ENCODE data around the gene OR52M1.
A peak's percentile ranks its signal among the peaks of the same experiment; 100 is the strongest.
"Not testable (repeated sequence)": the region's sequence is repeated elsewhere in the genome, so short reads cannot be mapped to it uniquely, and the experiment has no call there.

Gene OR52M1

GRCh38 chr11:4544891-4545290, at the start of gene OR52M1:
TSS of gene OR52M1 (plus strand) at chr11:4545191. CDS start at chr11:4545191, 0 bp downstream.
- no peak for DNase-seq (ENCODE audit: low read depth)

DNA sequence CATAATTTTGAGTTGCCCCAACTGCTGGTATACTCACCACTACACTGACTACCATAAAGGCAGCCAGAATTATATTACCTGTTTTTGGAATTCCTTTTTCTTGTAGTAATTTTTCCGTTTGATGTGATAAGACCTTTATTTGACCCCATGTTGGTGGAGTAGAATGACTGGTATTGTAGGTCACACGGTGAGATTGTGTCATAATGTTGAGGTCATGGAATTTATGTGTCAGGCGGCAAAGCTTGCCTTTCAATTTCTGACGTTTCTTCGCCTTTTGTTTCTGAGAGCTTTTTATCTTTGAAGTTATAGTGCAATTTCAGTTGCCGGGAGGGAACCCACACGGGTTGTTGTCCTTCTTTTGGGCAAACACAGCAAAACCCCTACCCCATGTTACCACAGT, 49.5 kb upstream of the OR52M1 start:
- DNase-seq (ENCODE audit: low read depth), result no peak

DNA sequence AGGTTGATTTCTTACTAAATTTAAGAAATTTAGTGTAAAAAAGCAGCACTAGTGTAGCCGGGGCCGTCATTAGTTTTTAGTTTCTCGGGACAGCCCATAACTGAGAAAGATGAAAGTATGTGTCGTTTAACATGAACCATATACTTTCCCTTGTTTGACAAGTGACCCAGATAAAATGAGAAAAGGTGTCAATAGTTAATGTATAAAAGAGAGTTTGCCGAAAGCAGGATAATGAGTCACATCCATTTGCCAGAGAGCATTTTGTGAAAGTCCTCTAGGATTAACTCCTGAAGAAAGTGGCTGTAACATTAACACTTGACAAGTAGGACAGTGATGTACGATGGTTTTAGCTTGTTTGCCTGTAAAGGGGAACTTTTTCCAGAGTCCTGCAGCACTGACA, 49.0 kb upstream of the OR52M1 start:
- DNase-seq (ENCODE audit: low read depth), result no peak

- DNase-seq (ENCODE audit: low read depth), result no peak
Observed at GRCh38 chr11:4496557-4497248, 48.3 kb upstream of the OR52M1 start.

GRCh38 chr11:4508886-4509285, 36.1 kb upstream of the OR52M1 start:
- DNase-seq (ENCODE audit: low read depth), result no peak

DNA sequence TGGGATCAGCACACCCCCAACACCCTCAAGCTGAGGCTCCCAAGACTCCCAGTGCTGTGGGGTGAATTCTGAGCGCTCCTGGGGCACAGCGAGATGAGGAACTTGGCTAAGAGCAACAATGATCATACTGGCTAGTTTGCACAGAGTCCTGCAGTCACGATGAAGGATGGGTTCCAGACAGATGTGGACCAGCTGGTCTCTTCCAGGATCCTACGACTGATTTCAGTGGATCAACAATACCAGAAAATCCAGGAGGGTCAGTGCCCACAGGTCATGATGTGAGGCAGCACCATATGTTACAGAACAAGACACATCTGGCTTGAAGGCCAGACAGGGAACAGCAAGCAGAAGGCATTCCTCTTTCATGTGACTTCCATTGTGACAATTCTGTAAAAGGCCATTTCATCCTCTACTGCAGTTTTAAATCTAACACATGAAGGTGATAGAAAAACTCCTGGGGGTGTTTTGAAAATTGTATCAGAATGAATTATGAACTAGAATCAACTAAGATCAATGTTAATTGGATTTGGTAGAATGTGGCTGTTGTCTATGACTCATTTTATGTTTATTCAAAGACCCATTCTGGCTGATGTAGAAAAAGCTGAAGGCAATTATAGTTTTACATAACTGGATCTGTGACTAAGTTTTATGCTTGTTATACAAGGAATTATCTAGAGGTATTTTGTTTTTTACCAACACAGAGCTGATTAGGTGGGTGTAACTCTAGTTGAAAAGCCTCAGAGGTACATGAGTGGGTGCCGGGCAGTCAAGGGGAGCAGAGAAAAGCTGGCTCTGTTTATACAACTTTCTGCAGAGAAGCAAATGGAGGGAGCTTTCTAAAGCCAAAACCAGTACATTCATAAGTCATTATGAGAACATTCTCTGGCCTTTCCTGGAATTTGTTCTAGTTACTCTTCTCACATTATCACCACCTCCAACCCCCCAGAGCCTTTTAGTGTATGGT, 33.4 kb upstream of the OR52M1 start:
- DNase-seq (ENCODE audit: low read depth), result peak; percentile 24

- DNase-seq (ENCODE audit: low read depth), result no peak
Observed at GRCh38 chr11:4514196-4514595, 30.8 kb upstream of the OR52M1 start.

DNA sequence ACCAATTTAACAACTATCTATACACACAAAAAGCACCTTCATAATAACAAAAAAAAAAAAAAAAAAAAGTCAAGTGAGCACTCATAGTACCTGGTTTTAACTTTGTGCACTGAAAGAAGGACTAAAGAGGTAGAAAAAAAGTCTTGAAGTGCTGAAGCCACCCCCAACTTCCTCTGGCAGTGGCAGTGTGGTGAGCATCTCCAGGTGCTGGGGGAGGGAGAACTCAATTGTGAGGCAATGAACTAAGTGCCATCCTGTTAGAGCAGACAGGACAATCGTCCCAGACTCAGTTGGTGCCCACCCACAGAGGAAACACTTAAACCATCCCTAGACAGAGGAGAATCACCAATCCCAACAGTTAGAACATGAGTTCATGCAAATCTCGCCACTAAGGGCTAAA, 22.7 kb upstream of the OR52M1 start:
- DNase-seq (ENCODE audit: low read depth), result no peak

GRCh38 chr11:4522752-4523151, 22.2 kb upstream of the OR52M1 start:
- DNase-seq (ENCODE audit: low read depth), result no peak

DNA sequence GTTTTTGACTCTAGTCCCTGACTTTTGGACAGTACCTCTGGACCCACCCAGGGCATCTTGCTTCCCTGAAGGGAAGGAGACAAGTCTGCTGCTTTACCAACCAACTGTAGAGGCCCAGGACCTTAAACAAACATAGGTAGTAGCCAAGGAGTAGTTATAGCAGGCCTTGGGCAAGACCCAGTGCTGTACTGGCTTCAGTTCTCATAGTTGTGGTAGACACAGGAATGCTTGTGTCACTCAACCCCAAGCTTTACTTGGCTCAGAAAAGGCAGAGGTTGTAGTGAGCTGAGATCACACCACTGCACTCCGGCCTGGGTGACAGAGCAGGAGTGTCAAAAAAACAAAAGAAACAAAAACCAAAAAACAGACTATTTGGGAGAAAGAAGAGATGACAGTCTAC, 21.3 kb upstream of the OR52M1 start:
- DNase-seq (ENCODE audit: low read depth), result peak; percentile 2

DNA sequence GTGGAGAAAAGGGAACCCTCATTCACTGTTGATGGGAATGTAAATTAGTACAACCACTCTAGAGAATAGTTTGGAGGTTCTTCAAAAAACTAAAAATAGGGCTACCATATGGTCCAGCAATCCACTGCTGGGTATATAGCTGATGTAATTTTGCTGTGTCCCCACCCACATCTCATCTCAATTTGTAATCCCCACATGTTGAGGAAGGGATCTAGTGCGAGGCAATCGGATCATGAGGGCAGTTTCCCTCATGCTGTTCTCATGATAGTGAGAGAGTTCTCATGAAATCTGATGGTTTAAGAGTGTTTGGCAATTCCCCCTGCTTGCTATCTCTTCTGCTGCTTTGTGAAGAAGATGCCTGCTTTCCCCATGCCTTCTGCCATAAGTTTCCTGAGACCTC, 17.1 kb upstream of the OR52M1 start:
- no peak for DNase-seq (ENCODE audit: low read depth)

- not testable (repeated sequence) for DNase-seq (ENCODE audit: low read depth)
Observed at GRCh38 chr11:4531686-4532085, 13.3 kb upstream of the OR52M1 start.

DNA sequence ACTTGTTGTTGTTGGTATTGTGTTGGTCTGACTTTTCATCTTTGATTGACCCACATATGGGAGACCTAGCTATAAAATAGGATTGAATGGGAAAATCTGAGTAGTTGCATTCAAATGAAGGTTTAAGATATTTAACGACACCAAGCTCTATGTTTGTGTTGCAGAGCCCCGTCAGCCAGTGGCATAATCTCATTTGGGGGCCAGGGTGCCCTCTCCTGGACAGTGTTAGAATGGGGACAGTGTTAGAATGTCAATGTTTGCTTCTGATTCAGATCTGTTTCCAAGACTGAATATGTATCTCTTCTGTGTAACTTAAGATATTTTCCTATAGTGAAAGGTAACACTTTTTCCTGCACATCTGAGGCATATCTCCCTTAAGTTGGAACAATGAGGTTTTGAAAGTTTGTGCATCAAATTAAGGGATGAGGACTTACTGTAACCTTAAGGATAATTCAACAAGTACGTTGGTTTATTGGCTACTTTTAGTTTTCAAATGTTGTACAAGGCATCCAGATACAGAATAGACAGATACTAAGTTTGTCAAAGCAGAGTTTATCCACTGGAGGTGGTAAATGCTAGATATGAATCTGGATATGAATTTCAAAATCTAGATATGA, 5.3 kb upstream of the OR52M1 start:
- DNase-seq (ENCODE audit: low read depth), result peak; percentile 18

GRCh38 chr11:4541071-4541470, 3.9 kb upstream of the OR52M1 start:
- DNase-seq (ENCODE audit: low read depth), result no peak

DNA sequence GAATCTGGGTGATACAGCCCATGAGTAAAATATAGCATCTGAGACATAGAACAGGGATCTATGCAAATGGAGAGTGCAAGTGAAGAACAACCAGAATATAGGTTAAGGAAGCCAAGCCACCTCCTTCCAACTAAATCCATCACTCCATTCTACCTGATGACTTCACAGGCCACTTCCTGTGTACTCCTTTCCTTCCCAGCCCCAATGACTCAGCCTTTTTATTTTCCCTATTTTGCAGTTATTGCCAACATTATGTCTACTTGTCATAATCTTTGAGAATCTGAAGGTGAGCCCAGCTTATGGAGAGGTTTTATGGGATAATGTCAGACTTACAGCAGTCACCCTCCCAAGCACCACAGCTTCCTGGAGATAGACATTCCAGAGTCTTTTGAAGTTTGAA, 1.4 kb upstream of the OR52M1 start:
- no peak for DNase-seq (ENCODE audit: low read depth)

GRCh38 chr11:4546878-4547277, 1.9 kb downstream of the OR52M1 start:
- no peak for DNase-seq (ENCODE audit: low read depth)

DNA sequence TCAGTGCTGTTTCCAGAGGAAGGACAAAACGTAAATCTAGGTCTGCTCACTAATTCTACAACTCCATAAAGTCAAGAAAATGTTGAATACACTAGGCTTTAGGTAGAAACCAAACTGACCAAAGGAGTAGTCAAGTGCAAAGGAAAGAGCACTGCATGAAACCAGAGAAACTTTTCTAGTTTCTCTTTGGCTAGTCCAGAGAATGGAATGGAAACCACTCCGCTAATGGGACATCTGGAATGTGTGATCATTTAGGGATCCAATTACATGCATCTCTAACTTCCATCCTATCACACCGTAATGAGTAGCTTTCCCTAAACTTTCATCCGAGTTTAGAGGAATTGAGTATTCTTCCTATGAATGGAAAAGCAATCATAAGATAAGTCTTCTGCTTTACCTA, 2.4 kb downstream of the OR52M1 start:
- DNase-seq (ENCODE audit: low read depth), result no peak

GRCh38 chr11:4551346-4551979, 6.5 kb downstream of the OR52M1 start:
- DNase-seq (ENCODE audit: low read depth), result no peak

DNA sequence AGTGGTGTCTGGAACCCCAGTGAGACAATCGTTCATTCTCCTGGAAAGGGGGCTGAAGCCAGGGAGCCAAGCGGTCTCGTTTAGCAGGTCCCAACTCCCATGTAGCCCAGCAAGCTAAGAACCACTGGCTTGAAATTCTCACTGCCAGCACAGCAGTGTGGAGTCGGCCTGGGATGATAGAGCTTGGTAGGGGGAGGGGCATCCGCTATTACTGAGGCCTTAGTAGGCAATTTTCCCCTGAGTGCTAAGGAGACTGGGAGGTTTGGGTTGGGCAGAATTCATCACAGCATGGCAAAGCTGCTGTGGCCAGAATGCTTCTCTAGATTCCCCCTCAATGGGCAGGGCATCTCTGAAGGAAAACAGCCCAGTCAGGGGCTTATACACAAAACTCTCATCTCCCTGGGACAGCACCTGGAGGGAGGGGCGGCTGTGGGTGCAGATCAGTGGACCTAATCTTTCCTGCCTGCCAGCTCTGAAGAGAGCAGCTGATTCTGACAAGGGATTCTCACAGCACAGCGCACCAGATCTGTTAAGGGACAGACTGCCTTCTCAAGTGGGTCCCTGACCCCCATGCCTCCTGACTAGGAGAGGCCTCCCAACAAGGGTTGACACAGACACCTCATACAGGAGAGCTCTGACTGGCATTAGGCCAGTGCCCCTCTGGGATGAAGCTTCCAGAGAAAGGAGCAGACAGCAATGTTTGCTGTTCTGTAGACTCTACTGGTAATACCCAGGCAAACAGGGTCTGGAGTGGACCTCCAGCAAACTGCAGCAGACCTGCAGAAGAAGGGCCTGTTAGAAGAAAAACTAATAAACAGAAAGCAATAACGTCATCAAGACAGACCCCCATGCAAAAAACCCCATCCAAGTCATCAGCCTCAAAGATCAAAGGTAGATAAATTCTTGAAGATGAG, 14.8 kb downstream of the OR52M1 start:
- no peak for DNase-seq (ENCODE audit: low read depth)

DNA sequence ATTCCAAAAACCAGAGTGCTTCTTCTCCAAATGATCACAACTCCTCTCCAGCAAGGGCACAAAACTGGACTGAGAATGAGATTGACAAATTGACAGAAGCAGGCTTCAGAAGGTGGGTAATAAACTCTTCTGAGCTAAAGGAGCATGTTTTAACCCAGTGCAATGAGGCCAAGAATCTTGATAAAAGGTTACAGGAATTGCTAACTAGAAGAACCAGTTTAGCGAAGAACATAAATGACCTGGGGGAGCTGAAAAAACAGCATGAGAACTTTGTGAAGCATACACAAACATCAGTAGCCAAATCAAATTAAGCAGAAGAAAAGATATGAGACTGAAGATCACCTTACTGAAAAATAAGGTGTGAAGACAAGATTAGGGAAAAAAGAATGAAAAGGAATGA, 15.5 kb downstream of the OR52M1 start:
- DNase-seq (ENCODE audit: low read depth), result no peak

GRCh38 chr11:4565371-4565770, 20.4 kb downstream of the OR52M1 start:
- no peak for DNase-seq (ENCODE audit: low read depth)
